Coronary artery (tissue), 2 donors: ENCODE data around the gene ELK1.

Experiments
- DNase-seq: peaks from one replicate; pipeline ENCODE4 v3.0.0-alpha.2; 2017; ENCODE audit warnings: low spot score
- H3K27ac ChIP-seq, 2 donors: fragments of 200-600 bp; sonication (generic); one replicate each; pipeline ENCODE4 v1.5.1; 2016 to 2019
- H3K4me3 ChIP-seq: fragments of 200-600 bp; sonication (generic); 2 replicates; pipeline ENCODE4 v1.5.1; 2016; ENCODE audit warnings: mild to moderate bottlenecking, moderate library complexity
- CTCF ChIP-seq: fragments of 200-600 bp; sonication (generic); IDR thresholded peaks from one replicate; pipeline ENCODE4 v1.5.1; 2019; ENCODE audit warnings: antibody characterized with exemption

ELK1 gene

GRCh38 chrX:47632666-47633065 is 17.7 kb downstream of the ELK1 start:
- TF ChIP-seq CTCF: no peak
- no peak for DNase-seq
- Histone ChIP-seq H3K4me3 (no peak overlapping the region), H3K27ac (no peak overlapping the region)

- TF ChIP-seq CTCF: no peak
- Histone ChIP-seq H3K4me3 (no peak overlapping the region), H3K27ac (no peak overlapping the region)
- no peak for DNase-seq
Measured at GRCh38 chrX:47631676-47632075, 18.7 kb downstream of the ELK1 start.

GRCh38 chrX:47629419-47630200 is 20.8 kb downstream of the ELK1 start, which contains the start of gene CFP:
Gene CFP, minus strand, starts transcription at chrX:47629930. Its CDS starts 86 bp downstream, at chrX:47629844.
- no peak for TF ChIP-seq CTCF
- no peak for DNase-seq
- H3K4me3 ChIP-seq: peak within 1 kb of the TSS; percentile 18
- H3K27ac ChIP-seq: no peak within 1 kb of the TSS

- no peak for DNase-seq
- H3K4me3 ChIP-seq: peak overlapping the region; percentile 18
- TF ChIP-seq CTCF: no peak
- H3K27ac ChIP-seq: no peak overlapping the region
Measured at GRCh38 chrX:47628982-47629381, 21.4 kb downstream of the ELK1 start.

GRCh38 chrX:47625365-47625764 is 25.0 kb downstream of the ELK1 start:
- H3K27ac ChIP-seq: no peak overlapping the region
- no peak for TF ChIP-seq CTCF
- H3K4me3 ChIP-seq: no peak overlapping the region
- no peak for DNase-seq

- Histone ChIP-seq H3K4me3 (peak overlapping the region; percentile 53), H3K27ac (no peak overlapping the region)
- no peak for TF ChIP-seq CTCF
- DNase-seq: no peak
Measured at GRCh38 chrX:47623540-47624027, 26.8 kb downstream of the ELK1 start.

GRCh38 chrX:47621851-47622250 is 28.5 kb downstream of the ELK1 start:
- TF ChIP-seq CTCF: no peak
- Histone ChIP-seq H3K27ac (no peak overlapping the region), H3K4me3 (no peak overlapping the region)
- DNase-seq: peak; percentile 9
